HG03095 (cell line): ENCODE data around the gene SPOCK1.
"Not testable (repeated sequence)": the region's sequence is repeated elsewhere in the genome, so short reads cannot be mapped to it uniquely, and the experiment has no call there.

Experiments used
- ATAC-seq: cut with Tn5 transposase; IDR thresholded peaks from one replicate; pipeline ENCODE4 v1.9.1; 2021; ENCODE audit warnings: moderate library complexity; ENCODE audit not compliant: unreplicated experiment

The SPOCK1 gene

DNA sequence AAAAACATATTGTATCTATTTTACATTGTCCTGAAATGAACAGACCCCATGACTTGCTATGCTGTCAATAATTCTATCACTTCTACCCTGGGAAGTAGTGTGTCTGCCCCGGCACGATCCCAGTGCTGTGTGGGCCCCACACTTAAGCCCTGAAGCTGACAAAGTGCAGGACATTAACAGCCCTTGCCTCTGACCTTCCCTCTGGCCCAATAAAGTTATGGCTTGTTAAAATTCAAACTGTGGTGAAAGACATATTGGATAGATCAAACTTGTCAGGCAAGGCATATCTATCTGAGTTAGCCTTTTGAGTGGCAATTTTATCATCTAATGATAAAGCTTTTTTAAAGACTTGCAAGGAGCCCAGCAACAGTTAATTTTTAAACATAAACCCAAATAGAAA lies 229.2 kb downstream of the SPOCK1 start:
- ATAC-seq: no peak

- ATAC-seq: no peak
Measured at GRCh38 chr5:137269274-137269673, 229.9 kb downstream of the SPOCK1 start.

DNA sequence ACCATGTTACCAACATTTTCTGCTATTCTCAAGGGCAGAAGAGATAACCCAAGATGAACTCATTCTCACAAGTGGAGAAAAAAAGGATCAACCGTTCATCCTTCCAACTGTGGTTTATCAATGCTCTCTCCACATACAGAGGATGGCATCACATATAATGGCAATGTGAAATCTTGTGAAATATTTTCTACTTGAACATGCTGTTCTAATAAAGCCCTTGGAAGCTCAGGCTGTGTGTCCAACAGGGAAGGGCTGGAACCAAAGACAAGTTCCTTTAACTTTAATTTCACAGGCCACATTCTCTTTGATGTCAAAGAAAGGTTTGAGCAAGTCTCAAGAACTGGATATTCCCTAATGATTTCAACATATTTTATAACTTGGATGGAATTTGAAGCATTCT lies 230.5 kb downstream of the SPOCK1 start:
- ATAC-seq: no peak

GRCh38 chr5:137266186-137266585 lies 232.9 kb downstream of the SPOCK1 start:
- ATAC-seq: no peak

- ATAC-seq: no peak
Measured at GRCh38 chr5:137265457-137265856, 233.7 kb downstream of the SPOCK1 start.

DNA sequence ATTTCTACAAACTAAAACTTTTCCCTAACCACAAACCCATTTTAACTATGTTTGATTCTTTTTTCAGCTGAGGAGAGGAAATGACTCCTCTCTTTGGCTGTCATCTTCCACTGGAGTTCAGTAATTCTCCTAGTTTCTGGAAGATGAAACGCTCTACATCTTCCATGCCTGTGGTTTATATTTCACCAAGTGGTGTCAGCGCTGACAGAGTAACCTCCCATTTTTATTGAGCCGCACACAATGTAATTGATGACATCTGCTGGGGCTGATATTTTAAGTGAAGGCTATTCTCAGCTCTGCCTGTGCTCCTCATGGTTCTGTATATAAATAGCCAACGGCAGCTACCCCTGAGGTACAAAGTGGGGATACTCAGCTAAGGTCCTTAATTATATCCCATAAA lies 234.6 kb downstream of the SPOCK1 start:
- ATAC-seq: no peak

DNA sequence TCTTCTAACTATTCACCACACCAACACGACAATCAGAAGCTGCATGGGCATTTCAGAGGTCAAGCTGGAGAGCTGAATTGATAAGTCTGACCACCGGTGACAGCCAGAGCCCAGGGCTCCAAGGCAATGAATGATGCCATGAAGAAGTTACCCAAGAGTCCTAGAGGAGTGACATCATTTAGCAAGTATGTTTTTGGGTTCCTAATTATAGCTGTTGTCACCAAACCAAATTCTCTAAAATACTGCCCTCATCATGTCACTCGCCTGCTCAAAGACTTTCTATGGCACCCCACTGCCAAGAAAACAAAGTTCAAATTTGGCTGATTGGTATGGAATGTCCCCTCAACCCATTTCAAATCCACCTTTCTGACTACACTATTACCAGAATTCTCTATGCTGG lies 235.1 kb downstream of the SPOCK1 start:
- ATAC-seq: no peak

- ATAC-seq: no peak
Measured at GRCh38 chr5:137263371-137264005, 235.6 kb downstream of the SPOCK1 start.

DNA sequence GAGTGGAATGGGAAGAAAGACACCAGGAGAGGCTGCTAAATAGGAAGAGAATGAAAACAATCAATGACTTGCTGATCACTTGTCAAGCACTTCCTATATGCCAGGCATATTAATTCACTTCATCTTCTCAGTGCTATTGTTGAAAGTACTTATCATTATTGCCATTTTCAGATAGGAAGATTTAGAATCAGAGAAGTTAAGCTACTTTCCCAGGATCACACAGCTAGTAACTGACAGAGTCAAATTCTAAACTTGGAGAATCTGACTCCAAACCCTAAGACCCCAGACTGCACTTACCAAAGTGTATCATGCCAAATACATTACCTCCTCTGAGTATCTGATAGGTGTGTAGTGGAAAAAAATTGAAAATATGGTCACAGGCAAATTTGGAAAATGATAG lies 236.3 kb downstream of the SPOCK1 start:
- no peak for ATAC-seq

GRCh38 chr5:137260820-137261695 lies 238.1 kb downstream of the SPOCK1 start:
- no peak for ATAC-seq

GRCh38 chr5:137259115-137259514 lies 240.0 kb downstream of the SPOCK1 start:
- ATAC-seq: not testable (repeated sequence)

GRCh38 chr5:137254119-137255090 lies 244.7 kb downstream of the SPOCK1 start:
- no peak for ATAC-seq

- no peak for ATAC-seq
Measured at GRCh38 chr5:137252512-137252911, 246.6 kb downstream of the SPOCK1 start.

GRCh38 chr5:137250421-137250820 lies 248.7 kb downstream of the SPOCK1 start:
- ATAC-seq: no peak

- ATAC-seq: no peak
Measured at GRCh38 chr5:137248527-137248926, 250.6 kb downstream of the SPOCK1 start.

DNA sequence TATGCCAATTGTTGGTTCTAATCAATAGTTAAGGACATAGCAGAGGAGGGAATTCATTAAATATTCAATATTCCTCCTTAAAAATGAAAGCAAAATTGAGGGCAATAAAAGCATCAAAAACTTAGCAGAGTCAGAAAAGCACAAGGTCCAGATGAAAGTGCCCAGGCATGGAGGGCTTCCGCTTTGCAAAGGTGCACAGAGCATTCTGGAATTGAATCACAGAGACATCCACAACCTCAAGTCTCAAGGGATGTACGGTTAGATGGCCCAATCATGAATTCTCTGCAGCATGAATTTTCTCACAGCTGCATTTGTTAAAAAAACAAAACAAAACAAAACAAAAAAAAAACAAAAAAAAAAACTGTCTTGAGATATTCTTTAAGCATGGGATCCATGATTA lies 253.7 kb downstream of the SPOCK1 start:
- no peak for ATAC-seq

- ATAC-seq: no peak
Measured at GRCh38 chr5:137240285-137240684, 258.8 kb downstream of the SPOCK1 start.

DNA sequence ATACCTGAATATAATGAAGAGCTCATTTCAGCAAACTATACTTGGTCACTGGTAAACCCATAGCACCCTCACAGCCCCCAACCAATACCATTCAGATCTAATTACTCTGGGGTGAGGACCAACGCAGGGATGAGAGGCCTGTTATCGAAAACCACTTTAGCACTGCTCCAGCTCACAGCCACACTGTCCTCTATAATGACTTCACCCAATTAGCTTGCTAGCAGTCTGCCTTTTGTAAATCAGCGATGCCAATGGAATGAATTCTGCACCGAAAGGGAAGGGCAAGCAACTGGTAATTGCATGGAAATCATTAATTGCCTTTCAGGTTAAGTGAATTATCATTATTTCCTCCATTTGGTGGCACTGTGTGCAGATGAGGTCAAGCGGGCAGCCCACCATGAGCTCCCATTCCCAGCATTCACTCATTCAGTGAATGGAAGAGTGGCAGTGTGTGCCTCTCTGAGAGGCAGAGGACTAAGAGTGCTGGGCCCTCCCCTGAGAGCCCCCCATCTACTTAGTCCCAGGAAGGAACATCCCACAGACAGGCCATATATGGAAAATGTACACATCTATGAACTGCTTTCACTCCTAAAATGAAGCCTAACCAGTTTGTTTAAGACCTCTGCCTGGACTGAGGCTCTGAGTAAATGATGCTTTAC lies 262.1 kb downstream of the SPOCK1 start:
- ATAC-seq: no peak

- no peak for ATAC-seq
Measured at GRCh38 chr5:137236252-137236651, 262.9 kb downstream of the SPOCK1 start.
